GM21576 (cell line): ENCODE results near the gene TMEM72.

ENCODE experiments used
- ATAC-seq: cut with Tn5 transposase; IDR thresholded peaks from one replicate; pipeline ENCODE4 v1.9.1; 2021; ENCODE audit warnings: mild to moderate bottlenecking, moderate library complexity; ENCODE audit not compliant: unreplicated experiment

The TMEM72 gene

DNA sequence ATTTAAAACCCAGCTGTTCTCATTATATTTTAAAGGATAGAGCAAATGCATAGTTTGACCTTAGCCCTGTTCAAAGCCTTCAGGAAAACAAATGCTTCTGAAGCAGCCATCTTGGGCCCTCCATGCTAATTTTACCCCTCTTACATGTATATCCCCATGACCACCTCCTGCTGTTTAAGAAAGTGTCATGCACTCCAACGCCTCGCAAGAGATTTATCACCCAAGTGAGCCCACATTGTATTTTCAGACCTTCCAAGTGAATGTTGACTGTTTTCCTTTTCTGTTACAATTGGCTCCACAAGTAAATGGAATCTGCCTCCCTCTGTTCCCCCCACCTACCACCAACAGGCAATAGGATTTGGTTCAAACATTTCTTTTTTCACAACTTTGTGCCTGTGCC lies 5.3 kb downstream of the TMEM72 start:
- no peak for ATAC-seq

- ATAC-seq = no peak
These were observed 6.7 kb downstream of the TMEM72 start for GRCh38 chr10:44917848-44918247.

DNA sequence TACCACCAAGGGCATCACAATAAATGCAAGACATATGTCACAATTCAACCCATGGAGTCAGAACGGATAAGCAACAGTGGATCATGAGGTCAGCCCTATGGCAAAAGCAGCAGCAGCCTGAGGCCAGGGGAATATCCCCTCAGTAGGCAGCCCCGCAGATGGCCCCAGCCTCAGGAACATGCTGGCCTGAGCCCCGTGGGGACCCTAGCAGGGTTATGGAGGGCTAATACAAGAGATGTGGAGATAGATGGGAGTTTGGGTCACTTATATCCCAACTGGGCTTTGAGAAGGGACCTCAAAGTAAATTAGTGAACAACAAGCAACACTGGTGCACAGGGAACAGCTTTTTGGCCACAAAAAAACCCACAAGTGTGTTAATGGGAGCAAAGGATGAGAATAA lies 9.1 kb downstream of the TMEM72 start:
- ATAC-seq = no peak

GRCh38 chr10:44921061-44921460 lies 9.9 kb downstream of the TMEM72 start:
- ATAC-seq = no peak

GRCh38 chr10:44921506-44921905 lies 10.4 kb downstream of the TMEM72 start:
- ATAC-seq = no peak

DNA sequence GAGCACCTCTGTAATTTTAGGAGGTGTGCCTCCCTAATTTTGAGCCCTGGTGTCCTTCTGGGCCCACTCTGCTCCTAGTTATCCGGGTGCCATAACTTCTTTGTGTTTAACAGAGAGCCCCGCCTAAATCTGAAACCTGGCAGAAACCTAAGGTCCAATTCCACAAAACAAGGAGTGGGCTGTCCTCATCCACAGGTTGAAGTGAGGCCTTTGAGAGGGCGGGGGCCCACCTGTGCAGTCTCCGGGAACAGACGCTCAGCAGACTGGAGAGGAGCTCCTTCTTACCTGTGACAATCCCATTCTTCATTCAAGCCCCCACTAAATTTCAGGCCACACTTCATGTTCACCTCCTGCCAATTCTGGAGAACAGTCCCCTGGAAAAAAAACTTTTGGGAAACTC lies 10.9 kb downstream of the TMEM72 start:
- ATAC-seq = no peak

- no peak for ATAC-seq
These were observed 11.8 kb downstream of the TMEM72 start for GRCh38 chr10:44922796-44923545.

DNA sequence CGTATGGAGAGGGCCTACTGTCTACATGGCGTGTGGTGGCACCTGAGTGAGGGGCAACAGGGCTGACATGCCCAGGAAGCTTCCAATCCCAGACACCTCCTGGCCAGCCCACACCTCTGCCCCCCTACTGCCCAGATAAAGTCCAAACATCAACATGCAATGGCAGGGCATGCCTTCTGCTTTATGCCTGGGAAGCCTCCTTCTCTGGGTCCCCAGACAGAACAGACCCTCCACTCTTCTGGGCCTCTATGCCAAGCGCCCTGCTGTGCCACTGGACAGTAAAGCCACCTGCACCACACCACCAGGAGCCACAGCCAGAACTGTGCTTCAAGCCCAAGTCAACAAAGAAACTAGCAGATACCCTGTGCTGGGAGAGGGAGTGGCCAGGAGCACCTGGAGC lies 12.5 kb downstream of the TMEM72 start:
- ATAC-seq = no peak

GRCh38 chr10:44924261-44925040 lies 13.3 kb downstream of the TMEM72 start:
- ATAC-seq = no peak

DNA sequence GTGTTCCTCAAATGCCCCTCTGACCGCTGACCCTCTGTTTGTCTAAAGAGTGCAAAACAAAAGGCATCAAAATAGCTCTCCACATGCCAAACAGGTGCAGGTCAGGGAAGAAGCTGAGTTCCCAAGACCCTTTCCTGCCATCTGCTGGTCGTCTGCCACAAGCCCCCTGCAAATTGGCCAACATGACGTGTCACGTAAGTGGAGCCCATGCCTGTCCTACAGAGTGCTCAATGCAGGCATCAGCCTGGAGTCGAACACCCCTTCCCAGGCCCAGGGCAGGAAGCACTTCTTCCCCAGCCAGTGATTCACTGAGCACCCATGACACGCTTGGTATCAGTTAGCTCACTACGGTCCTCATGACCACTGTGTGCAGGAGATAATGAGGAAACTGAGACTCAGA lies 14.1 kb downstream of the TMEM72 start:
- no peak for ATAC-seq

GRCh38 chr10:44925811-44926750 lies 14.9 kb downstream of the TMEM72 start:
- no peak for ATAC-seq

DNA sequence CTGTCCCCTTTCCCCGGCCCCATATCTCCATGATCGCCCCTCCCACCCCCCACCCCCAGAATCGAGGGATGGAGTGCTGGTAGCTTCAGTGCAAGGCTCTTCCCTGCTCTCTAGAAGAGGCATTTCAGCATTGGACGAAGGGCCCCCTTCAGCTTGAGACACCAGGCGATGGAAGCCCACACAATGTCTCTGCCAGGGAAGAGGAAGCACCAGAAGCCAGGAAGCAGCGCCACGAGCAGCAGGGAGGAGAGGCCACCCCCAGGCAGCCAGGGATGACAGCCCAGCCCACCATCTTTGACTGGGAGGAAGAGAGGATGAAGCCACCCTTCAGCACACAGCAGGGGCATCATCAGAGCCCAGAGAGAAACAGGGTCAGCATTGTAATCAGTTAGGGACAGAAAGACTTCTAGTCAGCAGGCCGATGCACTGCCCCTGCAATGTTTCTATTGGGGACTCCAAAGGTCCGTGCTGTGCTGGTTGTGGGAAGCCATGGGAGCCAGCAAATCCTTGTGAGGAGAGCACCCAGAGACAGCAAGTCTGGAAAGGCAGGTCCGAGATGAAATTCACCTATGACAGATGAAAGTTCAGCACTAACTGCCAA lies 15.7 kb downstream of the TMEM72 start:
- ATAC-seq = no peak

DNA sequence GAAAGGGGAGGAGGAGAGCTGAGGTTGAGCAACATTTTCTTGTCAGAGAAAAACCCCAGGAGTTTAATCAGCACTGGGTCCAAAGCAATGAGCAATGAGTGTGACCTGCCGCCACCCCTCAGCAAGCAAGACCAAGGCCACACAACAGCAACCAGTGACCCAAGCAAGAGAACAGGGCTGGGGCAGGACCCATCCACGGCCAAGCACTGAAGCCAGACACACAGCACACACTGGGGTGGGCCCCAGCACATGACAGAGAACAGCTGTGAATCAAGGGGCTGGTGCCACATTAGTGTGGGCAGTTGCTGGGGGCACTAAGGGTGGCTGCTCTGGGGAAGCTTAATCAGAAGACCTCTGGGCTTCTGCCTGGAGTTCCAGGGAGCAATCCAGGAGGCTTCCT lies 16.2 kb downstream of the TMEM72 start:
- ATAC-seq = no peak

GRCh38 chr10:44928462-44928861 lies 17.3 kb downstream of the TMEM72 start:
- ATAC-seq = no peak

- no peak for ATAC-seq
These were observed 18.5 kb downstream of the TMEM72 start for GRCh38 chr10:44929356-44930255.

DNA sequence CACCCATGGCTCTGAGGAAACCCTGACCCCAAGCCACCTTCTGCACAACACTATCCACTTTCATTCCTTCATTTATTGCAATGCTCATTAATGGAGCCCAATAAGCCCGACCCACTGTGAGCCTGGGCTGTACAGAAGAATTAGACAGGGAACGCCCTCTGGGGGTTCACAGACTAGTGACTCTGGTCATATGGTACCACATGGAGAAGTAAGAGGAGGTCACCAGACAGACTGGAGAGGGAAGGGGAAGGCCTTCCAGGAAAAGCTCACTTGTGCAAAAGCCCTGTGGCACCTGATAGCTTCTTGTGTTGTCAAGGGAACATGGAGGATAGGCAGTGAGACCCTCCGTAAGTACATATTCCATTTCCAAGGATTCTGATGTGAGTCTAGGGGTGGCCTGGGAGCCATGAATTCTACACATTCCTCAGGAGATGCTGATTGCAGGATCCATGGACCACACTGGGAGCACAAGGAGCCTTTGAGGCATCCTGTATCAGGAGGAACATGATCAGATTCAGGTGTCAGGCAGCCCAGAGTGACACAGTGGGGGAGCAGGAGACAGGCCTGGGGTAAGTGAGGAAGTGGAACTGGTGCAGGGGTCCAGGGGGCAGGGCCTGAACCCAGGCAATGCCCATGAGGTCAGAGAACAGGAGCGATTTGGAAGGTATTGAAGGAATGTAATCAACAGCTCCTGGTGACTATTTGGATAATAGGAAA lies 19.9 kb downstream of the TMEM72 start:
- ATAC-seq = no peak

GRCh38 chr10:44931621-44932516 lies 20.7 kb downstream of the TMEM72 start:
- no peak for ATAC-seq
